HepG2 (cell line): ENCODE measurements around the gene ANKRD11.
"Not testable (repeated sequence)": the region's sequence is repeated elsewhere in the genome, so short reads cannot be mapped to it uniquely, and the experiment has no call there.

ENCODE experiments used
- ATF7 ChIP-seq, 2 experiments: fragments of 450-650 bp in 1 of 2; sonication (generic) in 1 of 2; formaldehyde crosslinking in 1 of 2; IDR thresholded peaks; 2 replicates each; pipeline versions ENCODE4 v1.4.0 to v1.6.1; 2016 to 2020; ENCODE audit warnings: antibody characterized with exemption in 1 of 2, mild to moderate bottlenecking in 1 of 2, missing genetic modification reagents in 1 of 2
- CEBPG ChIP-seq: IDR thresholded peaks from 2 replicates; pipeline ENCODE4 v1.6.1; 2016
- EZH2 ChIP-seq: conservative IDR thresholded peaks from 2 replicates; pipeline ENCODE4 v1.6.1; 2012; ENCODE audit warnings: mild to moderate bottlenecking, low read depth, low read length, moderate library complexity
- RAD21 ChIP-seq: fragments of 450-650 bp; formaldehyde crosslinking; IDR thresholded peaks from 2 replicates; pipeline ENCODE4 v1.5.0; 2020; ENCODE audit warnings: mild to moderate bottlenecking
- SAFB2 ChIP-seq: sonication (generic); formaldehyde crosslinking; IDR thresholded peaks from 2 replicates; pipeline ENCODE4 v1.5.1; 2020; ENCODE audit warnings: missing genetic modification reagents, low read depth, mild to moderate bottlenecking, borderline replicate concordance
- TBX3 ChIP-seq: fragments of 450-650 bp; IDR thresholded peaks from 2 replicates; pipeline ENCODE4 v1.6.1; 2017; ENCODE audit warnings: antibody characterized with exemption, mild to moderate bottlenecking, inconsistent platforms, borderline replicate concordance
- TCF12 ChIP-seq, 2 experiments: fragments of 450-650 bp in 1 of 2; sonication (generic) in 1 of 2; formaldehyde crosslinking in 1 of 2; IDR thresholded peaks; 2 replicates each; pipeline versions ENCODE4 v1.6.1 to v1.8.0; 2017 to 2022; ENCODE audit warnings: antibody characterized with exemption in 1 of 2, mild to moderate bottlenecking in 1 of 2, missing genetic modification reagents in 1 of 2, moderate library complexity in 1 of 2
- TCF7L2 ChIP-seq: IDR thresholded peaks from 2 replicates; pipeline ENCODE4 v1.6.1; 2011; ENCODE audit warnings: mild to moderate bottlenecking, low read depth, low read length, moderate library complexity
- TF ChIP-seq, protein P1 (sequence below): sonication (generic); formaldehyde crosslinking; IDR thresholded peaks from 2 replicates; pipeline ENCODE4 v1.5.0; 2020; ENCODE audit warnings: mild to moderate bottlenecking, missing genetic modification reagents, moderate library complexity
- TF ChIP-seq, protein P2 (sequence below): IDR thresholded peaks from 2 replicates; pipeline ENCODE4 v1.6.1; 2012; ENCODE audit warnings: inconsistent platforms

DNA sequence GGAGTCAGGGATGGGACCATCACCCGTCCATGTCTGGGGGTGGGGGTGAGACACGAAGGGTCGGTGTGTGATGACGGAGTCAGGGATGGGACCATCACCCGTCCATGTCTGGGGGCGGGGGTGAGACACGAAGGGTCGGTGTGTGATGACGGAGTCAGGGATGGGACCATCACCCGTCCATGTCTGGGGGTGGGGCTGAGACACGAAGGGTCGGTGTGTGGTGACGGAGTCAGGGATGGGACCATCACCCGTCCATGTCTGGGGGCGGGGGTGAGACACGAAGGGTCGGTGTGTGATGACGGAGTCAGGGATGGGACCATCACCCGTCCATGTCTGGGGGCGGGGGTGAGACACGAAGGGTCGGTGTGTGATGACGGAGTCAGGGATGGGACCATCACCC, 69.1 kb downstream of the ANKRD11 start:
- TF ChIP-seq, protein P1, sequence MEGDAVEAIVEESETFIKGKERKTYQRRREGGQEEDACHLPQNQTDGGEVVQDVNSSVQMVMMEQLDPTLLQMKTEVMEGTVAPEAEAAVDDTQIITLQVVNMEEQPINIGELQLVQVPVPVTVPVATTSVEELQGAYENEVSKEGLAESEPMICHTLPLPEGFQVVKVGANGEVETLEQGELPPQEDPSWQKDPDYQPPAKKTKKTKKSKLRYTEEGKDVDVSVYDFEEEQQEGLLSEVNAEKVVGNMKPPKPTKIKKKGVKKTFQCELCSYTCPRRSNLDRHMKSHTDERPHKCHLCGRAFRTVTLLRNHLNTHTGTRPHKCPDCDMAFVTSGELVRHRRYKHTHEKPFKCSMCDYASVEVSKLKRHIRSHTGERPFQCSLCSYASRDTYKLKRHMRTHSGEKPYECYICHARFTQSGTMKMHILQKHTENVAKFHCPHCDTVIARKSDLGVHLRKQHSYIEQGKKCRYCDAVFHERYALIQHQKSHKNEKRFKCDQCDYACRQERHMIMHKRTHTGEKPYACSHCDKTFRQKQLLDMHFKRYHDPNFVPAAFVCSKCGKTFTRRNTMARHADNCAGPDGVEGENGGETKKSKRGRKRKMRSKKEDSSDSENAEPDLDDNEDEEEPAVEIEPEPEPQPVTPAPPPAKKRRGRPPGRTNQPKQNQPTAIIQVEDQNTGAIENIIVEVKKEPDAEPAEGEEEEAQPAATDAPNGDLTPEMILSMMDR (CRISPR knock-in tag), result not testable (repeated sequence)
- TF ChIP-seq TBX3; EZH2; CEBPG (CRISPR knock-in tag); ATF7 (IDR thresholded peaks at IDR 0.05); ATF7 (CRISPR knock-in tag; IDR thresholded peaks at IDR 0.05); TCF12 (IDR thresholded peaks at IDR 0.05); TCF12 (CRISPR knock-in tag; IDR thresholded peaks at IDR 0.05); RAD21 (CRISPR knock-in tag); TCF7L2; SAFB2 (CRISPR knock-in tag): not testable (repeated sequence)
- TF ChIP-seq, protein P2, sequence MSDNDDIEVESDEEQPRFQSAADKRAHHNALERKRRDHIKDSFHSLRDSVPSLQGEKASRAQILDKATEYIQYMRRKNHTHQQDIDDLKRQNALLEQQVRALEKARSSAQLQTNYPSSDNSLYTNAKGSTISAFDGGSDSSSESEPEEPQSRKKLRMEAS, result not testable (repeated sequence)
